Measurements from ENCODE around the gene RALGDS.

RALGDS gene

GRCh38 chr9:133134388-133135145 lies 13.5 kb upstream of the RALGDS start:
- DNase-seq (ENCODE audit: low spot score): no peak

GRCh38 chr9:133133681-133134387 lies 12.8 kb upstream of the RALGDS start:
- DNase-seq (ENCODE audit: low spot score): peak; percentile 99

- no peak for DNase-seq (ENCODE audit: low spot score)
Measured at GRCh38 chr9:133132174-133132573, 11.1 kb upstream of the RALGDS start.

- DNase-seq (ENCODE audit: low spot score): no peak
Measured at GRCh38 chr9:133131506-133131905, 10.5 kb upstream of the RALGDS start.

- DNase-seq (ENCODE audit: low spot score): no peak
Measured at GRCh38 chr9:133130685-133131244, 9.7 kb upstream of the RALGDS start.

GRCh38 chr9:133129001-133129795 lies 8.2 kb upstream of the RALGDS start:
- DNase-seq (ENCODE audit: low spot score): no peak

GRCh38 chr9:133128152-133128551 lies 7.1 kb upstream of the RALGDS start:
- DNase-seq (ENCODE audit: low spot score): no peak

GRCh38 chr9:133127340-133127981 lies 6.4 kb upstream of the RALGDS start:
- no peak for DNase-seq (ENCODE audit: low spot score)

- DNase-seq (ENCODE audit: low spot score): no peak
Measured at GRCh38 chr9:133126697-133127339, 5.8 kb upstream of the RALGDS start.

GRCh38 chr9:133125941-133126696 lies 5.1 kb upstream of the RALGDS start:
- DNase-seq (ENCODE audit: low spot score): no peak

- no peak for DNase-seq (ENCODE audit: low spot score)
Measured at GRCh38 chr9:133124907-133125275, 3.9 kb upstream of the RALGDS start.

GRCh38 chr9:133124123-133124906 lies 3.3 kb upstream of the RALGDS start:
- DNase-seq (ENCODE audit: low spot score): no peak

GRCh38 chr9:133122935-133123611 lies 2.0 kb upstream of the RALGDS start:
- no peak for DNase-seq (ENCODE audit: low spot score)

GRCh38 chr9:133122605-133122934 lies 1.5 kb upstream of the RALGDS start:
- no peak for DNase-seq (ENCODE audit: low spot score)

- no peak for DNase-seq (ENCODE audit: low spot score)
Measured at GRCh38 chr9:133121915-133122550, 993 bp upstream of the RALGDS start.

GRCh38 chr9:133120501-133121197 lies 391 bp downstream of the RALGDS start:
- DNase-seq (ENCODE audit: low spot score): peak; percentile 51

GRCh38 chr9:133119846-133120500 lies 1.1 kb downstream of the RALGDS start:
- DNase-seq (ENCODE audit: low spot score): no peak
